ENCODE results near the gene ANKRD44.

- TF ChIP-seq CTCF (IDR thresholded peaks at IDR 0.05) = no peak
- no peak for TF ChIP-seq POLR2AphosphoS5 (IDR thresholded peaks at IDR 0.05; ENCODE audit: low read depth, low read length)
- TF ChIP-seq TCF7L2 (IDR thresholded peaks at IDR 0.05; ENCODE audit: low read depth, low read length) = no peak
- no peak for TF ChIP-seq REST (IDR thresholded peaks at IDR 0.05; ENCODE audit: insufficient read depth in 1 of 2, low read depth in 2 of 2, low read length in 1 of 2)
These were observed 12.4 kb upstream of the ANKRD44 start for GRCh38 chr2:197322724-197323720.
